Psoas muscle (tissue), 8 donors: ENCODE measurements around the gene CTTNBP2. TPM values are rescaled to one million over a fixed set of nuclear protein-coding genes. Genes with fewer than 3 reads are reported as not detected.

Experiments
- ATAC-seq, 4 donors: fragments of 200-7000 bp; cut with Tn5 transposase; one replicate each; pipeline ENCODE4 v1.9.1; 2020; ENCODE audit warnings: moderate library complexity in 3 of 4, mild to moderate bottlenecking in 2 of 4
- DNase-seq, 2 donors: peaks; one replicate each; pipeline ENCODE4 v3.0.0-alpha.2; 2020
- H3K27ac ChIP-seq: fragments of 200-600 bp; one replicate; pipeline ENCODE4 v1.8.0; 2022
- H3K27me3 ChIP-seq, 3 donors: fragments of 200-600 bp in 1 of 3; one replicate each; pipeline versions ENCODE4 v1.6.1 to v1.8.0; 2013 to 2022; ENCODE audit warnings: low read length in 2 of 3, mild to moderate bottlenecking in 2 of 3, moderate library complexity in 1 of 3; ENCODE audit not compliant: insufficient read depth in 3 of 3
- H3K36me3 ChIP-seq, 2 donors: fragments of 200-600 bp in 1 of 2; one replicate each; pipeline versions ENCODE4 v1.6.1 to v1.8.0; 2013 to 2022; ENCODE audit warnings: low read depth in 1 of 2, mild to moderate bottlenecking in 1 of 2, moderate library complexity in 1 of 2; ENCODE audit not compliant: insufficient read depth in 1 of 2
- H3K4me1 ChIP-seq: fragments of 200-600 bp; one replicate; pipeline ENCODE4 v1.8.0; 2022
- H3K4me3 ChIP-seq: fragments of 200-600 bp; one replicate; pipeline ENCODE4 v1.8.0; 2022; ENCODE audit warnings: mild to moderate bottlenecking
- H3K9me3 ChIP-seq: fragments of 200-600 bp; one replicate; pipeline ENCODE4 v1.8.0; 2022
- WGBS, 3 donors: extraction: QIAGEN DNeasy Blood & Tissue Kit; methylation state at CpG; one replicate each; pipeline versions ENCODE4 v1.1.6 to v1.1.7; 2013; 5-methylcytosine and 5-hydroxymethylcytosine counted together
- intact Hi-C, 2 donors: fragments of 100-400 bp; cut with DNase I; formaldehyde crosslinking; loops; one replicate each; pipeline versions ENCODE4 v1.11.0 to v1.14.2; 2022
- polyA plus RNA-seq, 3 donors: library from polyadenylated mRNA; stranded (reverse); fragments of 200-250 nt; gene quantifications; one replicate each; pipeline ENCODE4 v1.2.3, GENCODE V29; 2013
- total RNA-seq, 4 donors: library from RNA; stranded (reverse); fragmentation: NEBNext Ultra II Directional in 2 of 4; extraction: Animal tissue kit (Norgen Biotek cat#: 25700) in 2 of 4; gene quantifications; one replicate each; pipeline versions ENCODE4 v1.2.1 to v1.2.4, GENCODE V29; 2021 to 2023
- TF ChIP-seq, protein P1 (sequence below): fragments of 200-600 bp; IDR thresholded peaks from one replicate; pipeline ENCODE4 v1.8.0; 2022; ENCODE audit warnings: antibody characterized with exemption
- donor health status: healthy with polysubstance abuse.
- donor health status: DM: no; HTN: no; CAD: no; lungs with moderate emphysema.
- donor health status: Bipolar disorder and iron deficiency.
- donor health status: healthy.
- donor health status: DM: yes; HTN: yes; CAD: no.
- donor health status: DM: no; HTN: no; CAD: no.
- donor health status: DM: no; HTN: no; CAD: no.
- donor health status: DM: yes; HTN: yes; CAD: no.

Gene CTTNBP2
- total and polyA plus RNA-seq, 7 donors, result 0.10 to 1.8 (median 0.38) TPM

DNA sequence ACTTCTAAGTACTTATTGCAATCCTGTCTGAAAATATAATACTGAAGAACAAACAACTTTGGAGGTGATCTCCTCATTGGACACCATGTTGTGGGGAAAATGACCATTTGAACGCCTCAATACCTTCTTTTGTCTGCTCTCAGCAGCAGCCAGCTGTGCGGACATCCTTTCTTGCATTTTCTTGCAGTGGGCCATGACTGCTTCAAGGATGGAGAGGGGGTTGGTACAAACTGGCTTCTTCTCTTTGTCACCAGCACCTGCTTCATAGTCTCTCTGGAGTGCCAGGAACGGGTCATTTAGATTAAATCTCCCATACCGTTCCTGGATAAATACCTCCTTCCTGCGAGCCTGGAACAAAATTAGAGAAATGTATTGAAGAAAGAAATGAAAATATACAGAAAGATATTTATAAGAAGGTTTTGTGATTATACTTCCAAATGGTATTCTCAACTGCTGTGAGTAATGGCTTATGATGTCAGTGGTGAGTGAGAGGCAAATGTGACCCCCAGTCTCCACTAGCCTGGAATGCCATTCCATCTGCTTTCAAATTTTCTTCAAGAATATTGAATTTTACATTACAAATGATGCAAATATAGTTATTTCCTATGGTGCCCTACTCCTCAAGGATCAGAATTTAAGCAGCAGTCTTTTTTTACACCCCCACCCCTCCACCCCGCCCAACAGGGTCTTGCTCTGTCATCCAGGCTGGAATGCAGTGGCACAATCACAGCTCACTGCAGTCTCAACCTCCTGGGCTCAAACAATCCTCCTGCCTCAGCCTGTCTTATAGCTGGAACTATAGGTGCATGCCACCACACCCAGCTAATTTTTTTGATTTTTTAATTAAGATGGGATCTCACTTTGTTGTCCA lies 62.4 kb downstream of the CTTNBP2 start:
- no peaks in the 10 kb centered on the region for H3K36me3 ChIP-seq
- intact Hi-C loops, result no loop called here
- no peaks in the 10 kb centered on the region for H3K4me1 ChIP-seq
- DNase-seq (no peak), ATAC-seq (no peak)
- no peak overlapping the region for H3K27ac ChIP-seq
- no peak overlapping the region for H3K4me3 ChIP-seq
- TF ChIP-seq, protein P1, sequence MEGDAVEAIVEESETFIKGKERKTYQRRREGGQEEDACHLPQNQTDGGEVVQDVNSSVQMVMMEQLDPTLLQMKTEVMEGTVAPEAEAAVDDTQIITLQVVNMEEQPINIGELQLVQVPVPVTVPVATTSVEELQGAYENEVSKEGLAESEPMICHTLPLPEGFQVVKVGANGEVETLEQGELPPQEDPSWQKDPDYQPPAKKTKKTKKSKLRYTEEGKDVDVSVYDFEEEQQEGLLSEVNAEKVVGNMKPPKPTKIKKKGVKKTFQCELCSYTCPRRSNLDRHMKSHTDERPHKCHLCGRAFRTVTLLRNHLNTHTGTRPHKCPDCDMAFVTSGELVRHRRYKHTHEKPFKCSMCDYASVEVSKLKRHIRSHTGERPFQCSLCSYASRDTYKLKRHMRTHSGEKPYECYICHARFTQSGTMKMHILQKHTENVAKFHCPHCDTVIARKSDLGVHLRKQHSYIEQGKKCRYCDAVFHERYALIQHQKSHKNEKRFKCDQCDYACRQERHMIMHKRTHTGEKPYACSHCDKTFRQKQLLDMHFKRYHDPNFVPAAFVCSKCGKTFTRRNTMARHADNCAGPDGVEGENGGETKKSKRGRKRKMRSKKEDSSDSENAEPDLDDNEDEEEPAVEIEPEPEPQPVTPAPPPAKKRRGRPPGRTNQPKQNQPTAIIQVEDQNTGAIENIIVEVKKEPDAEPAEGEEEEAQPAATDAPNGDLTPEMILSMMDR, result no peak
- H3K27me3 ChIP-seq, result no peaks in the 10 kb centered on the region
- WGBS, 3 donors, result 75 to 78% (median 76%) methylated on average over 6 of the region's 6 CpGs
- H3K9me3 ChIP-seq, result no peaks in the 10 kb centered on the region

- WGBS, 3 donors, result 84 to 90% (median 87%) methylated on average over 3 of the region's 3 CpGs
- DNase-seq (no peak), ATAC-seq (no peak)
- H3K4me1 ChIP-seq, result no peaks in the 10 kb centered on the region
- no peaks in the 10 kb centered on the region for H3K36me3 ChIP-seq
- no peaks in the 10 kb centered on the region for H3K27me3 ChIP-seq
- TF ChIP-seq, protein P1, result no peak
- intact Hi-C loops, result no loop called here
- no peak overlapping the region for H3K27ac ChIP-seq
- no peaks in the 10 kb centered on the region for H3K9me3 ChIP-seq
- H3K4me3 ChIP-seq, result no peak overlapping the region
These were observed 63.3 kb downstream of the CTTNBP2 start for GRCh38 chr7:117809958-117810357.

DNA sequence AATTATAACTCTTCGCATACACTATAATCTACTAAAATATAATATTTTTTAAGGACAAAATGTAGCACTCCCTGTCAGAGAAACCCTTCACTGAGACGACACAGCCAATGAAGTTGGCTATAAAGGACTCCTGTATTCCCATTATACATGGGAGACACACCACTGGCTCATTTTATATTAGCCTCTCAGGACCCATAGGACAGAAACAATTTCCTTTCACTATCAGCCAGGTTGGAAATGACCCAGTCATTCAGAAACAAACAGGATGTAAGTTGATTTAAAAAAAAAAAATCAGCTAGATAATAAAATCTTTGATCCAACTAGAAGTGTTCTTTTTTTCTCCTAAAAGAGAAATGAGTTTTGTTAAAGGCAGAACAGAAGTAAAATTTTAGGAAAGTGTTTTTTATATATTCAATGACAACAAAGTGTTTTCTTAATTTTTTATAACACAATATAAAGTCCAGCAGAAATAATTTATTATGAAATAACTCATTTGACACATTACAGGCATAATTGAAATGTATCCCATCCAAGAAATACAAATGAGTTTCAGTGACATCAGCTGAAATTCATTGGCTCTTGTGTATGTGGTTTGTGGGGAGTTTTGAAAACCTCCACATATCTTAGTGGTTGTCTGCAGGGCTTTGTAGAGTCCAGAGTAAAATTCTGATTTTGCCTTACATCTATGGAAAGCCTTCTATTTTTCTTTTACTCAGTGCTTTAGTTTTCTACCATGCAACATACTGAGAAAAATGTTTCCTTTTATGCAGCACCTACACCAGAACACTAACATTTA lies 64.1 kb downstream of the CTTNBP2 start:
- Histone ChIP-seq H3K27me3 (no peaks in the 10 kb centered on the region), H3K4me1 (no peaks in the 10 kb centered on the region), H3K4me3 (no peak overlapping the region), H3K36me3 (no peaks in the 10 kb centered on the region), H3K27ac (no peak overlapping the region), H3K9me3 (no peaks in the 10 kb centered on the region)
- TF ChIP-seq, protein P1, result no peak
- WGBS, 3 donors, result 47 to 56% (median 49%) methylated on average over 2 of the region's 2 CpGs
- DNase-seq (no peak), ATAC-seq (no peak)
- intact Hi-C loops, result no loop called here

DNA sequence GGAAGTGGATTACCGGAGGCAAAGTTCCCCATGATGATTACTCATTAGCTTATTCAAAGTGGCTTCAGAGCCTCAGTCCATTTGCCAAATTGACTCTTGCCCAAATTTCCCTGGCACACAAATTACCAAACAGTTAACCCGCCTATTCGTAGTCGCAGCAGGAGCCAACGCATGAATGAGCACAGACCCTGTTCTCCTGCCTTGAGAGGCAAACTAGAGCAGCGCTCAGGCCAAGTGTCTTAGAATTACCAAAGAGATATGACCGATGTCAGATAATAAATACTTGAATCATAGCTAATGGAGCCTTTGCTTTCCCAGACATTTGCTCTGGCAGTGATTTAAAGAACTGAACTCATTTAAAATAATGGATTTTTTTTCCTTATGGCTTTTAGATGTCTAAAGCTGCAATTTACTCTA lies 64.9 kb downstream of the CTTNBP2 start:
- no peak overlapping the region for H3K4me3 ChIP-seq
- intact Hi-C loops, result no loop called here
- no peak overlapping the region for H3K27ac ChIP-seq
- TF ChIP-seq, protein P1, result no peak
- H3K4me1 ChIP-seq, result no peaks in the 10 kb centered on the region
- ATAC-seq, result no peak
- no peaks in the 10 kb centered on the region for H3K9me3 ChIP-seq
- 13 to 17% (median 15%) methylated on average over 7 of the region's 7 CpGs for WGBS, 3 donors
- no peaks in the 10 kb centered on the region for H3K27me3 ChIP-seq
- DNase-seq, result peak in 1 of 2 donors; percentile 26
- H3K36me3 ChIP-seq, result no peaks in the 10 kb centered on the region
